Activated naive CD4-positive, alpha-beta T cell treated with anti-CD3 and anti-CD28 coated beads for 36 hours (primary cell): Measurements from ENCODE around the gene STRIP2. TPM values are rescaled to one million over a fixed set of nuclear protein-coding genes. Genes with fewer than 3 reads are reported as not detected.

Source experiments
- CTCF ChIA-PET: fragments of 350-600 bp; sonication (Branson Sonifier 250); formaldehyde crosslinking; loops from one replicate; lab custom pipeline; 2021; ENCODE audit warnings: antibody characterized with exemption; lab: Charles Lee
- DNase-seq: peaks from one replicate; pipeline ENCODE4 v3.0.0-alpha.2; 2020
- H3K27ac Mint-ChIP-seq: one replicate; pipeline ENCODE4 v1.8.0; 2021; ENCODE audit warnings: mild to moderate bottlenecking, mixed read lengths
- H3K27me3 Mint-ChIP-seq: one replicate; pipeline ENCODE4 v1.8.0; 2021; ENCODE audit warnings: low read depth, mixed read lengths
- H3K36me3 Mint-ChIP-seq: one replicate; pipeline ENCODE4 v1.8.0; 2021; ENCODE audit warnings: low read depth, mixed read lengths
- H3K4me1 Mint-ChIP-seq: one replicate; pipeline ENCODE4 v1.8.0; 2021; ENCODE audit warnings: low read depth, mixed read lengths
- H3K4me3 Mint-ChIP-seq: one replicate; pipeline ENCODE4 v1.8.0; 2021; ENCODE audit warnings: mild to moderate bottlenecking, moderate library complexity, mixed read lengths
- H3K9me3 Mint-ChIP-seq: one replicate; pipeline ENCODE4 v1.8.0; 2021; ENCODE audit warnings: mixed read lengths
- intact Hi-C: fragments of 100-400 bp; cut with micrococcal nuclease; formaldehyde crosslinking; loops from one replicate; pipeline ENCODE4 v1.15.1; 2023
- total RNA-seq, 2 experiments: library from RNA; stranded (reverse); gene quantifications; one replicate each; pipeline ENCODE4 v1.2.3, GENCODE V29; 2021

Gene STRIP2
- total RNA-seq, 2 experiments from 2014 or later = 71.4 to 76.0 TPM

- Mint-ChIP-seq H3K27me3 (peaks cover 2% of the 10 kb centered on the region), H3K27ac (no peak overlapping the region), H3K4me1 (peaks cover 4% of the 10 kb centered on the region), H3K36me3 (peaks cover 24% of the 10 kb centered on the region), H3K4me3 (no peak overlapping the region), H3K9me3 (no peaks in the 10 kb centered on the region)
- no peak for DNase-seq
- CTCF ChIA-PET = interaction anchor here (1.3 kb wide), 1 partner anchor 59 kb away, joined by 4 read pairs; no protein-coding TSS in a partner anchor
- intact Hi-C loops = no loop called here
These were observed 7.8 kb upstream of the STRIP2 start for GRCh38 chr7:129426482-129426881.

- no peak overlapping the region for H3K4me3 Mint-ChIP-seq
- intact Hi-C loops = no loop called here
- H3K9me3 Mint-ChIP-seq = no peaks in the 10 kb centered on the region
- peaks cover 4% of the 10 kb centered on the region for H3K4me1 Mint-ChIP-seq
- H3K27ac Mint-ChIP-seq = no peak overlapping the region
- H3K27me3 Mint-ChIP-seq = peaks cover 2% of the 10 kb centered on the region
- DNase-seq = no peak
- CTCF ChIA-PET = no interaction called here
- peaks cover 24% of the 10 kb centered on the region for H3K36me3 Mint-ChIP-seq
These were observed 6.6 kb upstream of the STRIP2 start for GRCh38 chr7:129427526-129428045.

GRCh38 chr7:129431911-129432643 lies 2.2 kb upstream of the STRIP2 start:
- H3K27me3 Mint-ChIP-seq = peaks cover 7% of the 10 kb centered on the region
- CTCF ChIA-PET = no interaction called here

GRCh38 chr7:129434675-129435318 lies 565 bp downstream of the STRIP2 start:
- intact Hi-C loops = loop anchor here (1.0 to 10.0 kb wide), 8 partner anchors 29 to 1210 kb away; partner anchors contain the start of gene UBE2H
- H3K27ac Mint-ChIP-seq = peak overlapping the region; percentile 92
- peaks cover 26% of the 10 kb centered on the region for H3K36me3 Mint-ChIP-seq

More at GRCh38 chr7:129431911-129432643, 2.2 kb upstream of the STRIP2 start:
- no peak for DNase-seq
- Mint-ChIP-seq H3K9me3 (no peaks in the 10 kb centered on the region), H3K27ac (no peak overlapping the region), H3K4me3 (no peak overlapping the region), H3K4me1 (peaks cover 18% of the 10 kb centered on the region), H3K36me3 (peaks cover 26% of the 10 kb centered on the region)
- intact Hi-C loops = loop anchor here (10.0 kb wide), 1 partner anchor 1213 kb away; no protein-coding TSS in a partner anchor

GRCh38 chr7:129435414-129435829 lies 1.2 kb downstream of the STRIP2 start:
- CTCF ChIA-PET = interaction anchor here (1.2 to 3.5 kb wide), 4 partner anchors 34 to 68 kb away, joined by 3 to 26 read pairs (median 6); no protein-coding TSS in a partner anchor
- Mint-ChIP-seq H3K27ac (peak overlapping the region; percentile 92), H3K4me1 (peaks cover 40% of the 10 kb centered on the region), H3K27me3 (peaks cover 5% of the 10 kb centered on the region), H3K4me3 (peak overlapping the region; percentile 89), H3K36me3 (peaks cover 33% of the 10 kb centered on the region), H3K9me3 (no peaks in the 10 kb centered on the region)
- intact Hi-C loops = loop anchor here (1.0 to 10.0 kb wide), 5 partner anchors 33 to 1209 kb away; partner anchors contain the start of gene UBE2H
- peak; percentile 21 for DNase-seq

More at GRCh38 chr7:129434675-129435318, 565 bp downstream of the STRIP2 start:
- peak overlapping the region; percentile 89 for H3K4me3 Mint-ChIP-seq
- DNase-seq = no peak
- H3K4me1 Mint-ChIP-seq = peaks cover 33% of the 10 kb centered on the region
- H3K27me3 Mint-ChIP-seq = peaks cover 7% of the 10 kb centered on the region
- H3K9me3 Mint-ChIP-seq = no peaks in the 10 kb centered on the region
- CTCF ChIA-PET = interaction anchor here (0.6 to 3.5 kb wide), 10 partner anchors 10 to 1718 kb away, joined by 3 to 26 read pairs (median 4); no protein-coding TSS in a partner anchor

- H3K27me3 Mint-ChIP-seq = peaks cover 5% of the 10 kb centered on the region
- peaks cover 48% of the 10 kb centered on the region for H3K4me1 Mint-ChIP-seq
- CTCF ChIA-PET = interaction anchor here (0.6 to 3.5 kb wide), 3 partner anchors 60 to 133 kb away, joined by 3 to 26 read pairs (median 5); no protein-coding TSS in a partner anchor
- peak overlapping the region; percentile 92 for H3K27ac Mint-ChIP-seq
- H3K4me3 Mint-ChIP-seq = peak overlapping the region; percentile 89
- H3K9me3 Mint-ChIP-seq = no peaks in the 10 kb centered on the region
- H3K36me3 Mint-ChIP-seq = peaks cover 42% of the 10 kb centered on the region
- peak; percentile 15 for DNase-seq
- intact Hi-C loops = loop anchor here (5.0 to 10.0 kb wide), 2 partner anchors 841 to 1208 kb away; no protein-coding TSS in a partner anchor
These were observed 2.2 kb downstream of the STRIP2 start for GRCh38 chr7:129436335-129436923.

- Mint-ChIP-seq H3K27me3 (peaks cover 5% of the 10 kb centered on the region), H3K9me3 (no peaks in the 10 kb centered on the region), H3K27ac (peak overlapping the region; percentile 97), H3K36me3 (peaks cover 46% of the 10 kb centered on the region), H3K4me3 (peak overlapping the region; percentile 65), H3K4me1 (peaks cover 51% of the 10 kb centered on the region)
- intact Hi-C loops = loop anchor here (5.0 to 10.0 kb wide), 2 partner anchors 840 to 1208 kb away; no protein-coding TSS in a partner anchor
- DNase-seq = peak; percentile 15
- CTCF ChIA-PET = interaction anchor here (0.6 to 1.0 kb wide), 2 partner anchors 61 to 134 kb away, joined by 3 to 5 read pairs; no protein-coding TSS in a partner anchor
These were observed 3.0 kb downstream of the STRIP2 start for GRCh38 chr7:129437190-129437589.

GRCh38 chr7:129438281-129438838 lies 4.1 kb downstream of the STRIP2 start:
- DNase-seq = no peak
- Mint-ChIP-seq H3K27me3 (no peaks in the 10 kb centered on the region), H3K27ac (peak overlapping the region; percentile 97), H3K9me3 (no peaks in the 10 kb centered on the region), H3K36me3 (peaks cover 55% of the 10 kb centered on the region), H3K4me3 (peak overlapping the region; percentile 57), H3K4me1 (peaks cover 48% of the 10 kb centered on the region)
- intact Hi-C loops = loop anchor here (2.0 to 10.0 kb wide), 4 partner anchors 62 to 1206 kb away; partner anchors contain the start of gene AHCYL2
- CTCF ChIA-PET = interaction anchor here (0.8 to 3.8 kb wide), 6 partner anchors 32 to 97 kb away, joined by 3 to 25 read pairs (median 8); no protein-coding TSS in a partner anchor

GRCh38 chr7:129438839-129439651 lies 4.8 kb downstream of the STRIP2 start:
- Mint-ChIP-seq H3K36me3 (peaks cover 61% of the 10 kb centered on the region), H3K27ac (peak overlapping the region; percentile 97), H3K9me3 (no peaks in the 10 kb centered on the region), H3K4me1 (peaks cover 51% of the 10 kb centered on the region), H3K4me3 (peak overlapping the region; percentile 57), H3K27me3 (no peaks in the 10 kb centered on the region)
- intact Hi-C loops = loop anchor here (1.0 to 10.0 kb wide), 14 partner anchors 32 to 1206 kb away; partner anchors contain the start of gene AHCYL2
- peak; percentile 87 for DNase-seq
- CTCF ChIA-PET = interaction anchor here (0.8 to 3.8 kb wide), 10 partner anchors 31 to 98 kb away, joined by 3 to 25 read pairs (median 3); no protein-coding TSS in a partner anchor

GRCh38 chr7:129439963-129440625 lies 5.9 kb downstream of the STRIP2 start:
- Mint-ChIP-seq H3K9me3 (no peaks in the 10 kb centered on the region), H3K36me3 (peaks cover 70% of the 10 kb centered on the region), H3K4me3 (peak overlapping the region; percentile 28), H3K27me3 (no peaks in the 10 kb centered on the region), H3K27ac (peak overlapping the region; percentile 97), H3K4me1 (peaks cover 51% of the 10 kb centered on the region)
- CTCF ChIA-PET = interaction anchor here (0.6 to 3.8 kb wide), 9 partner anchors 32 to 195 kb away, joined by 3 to 25 read pairs (median 3); no protein-coding TSS in a partner anchor
- no peak for DNase-seq
- intact Hi-C loops = loop anchor here (1.0 to 10.0 kb wide), 14 partner anchors 31 to 1205 kb away; partner anchors contain the start of gene AHCYL2
